ENCODE data around the gene LAMA2. TPM values are rescaled to one million over a fixed set of nuclear protein-coding genes. Genes with fewer than 3 reads are reported as not detected.

The LAMA2 gene
- total RNA-seq, 1 experiment from 2014 or later, result 2.2 TPM

DNA sequence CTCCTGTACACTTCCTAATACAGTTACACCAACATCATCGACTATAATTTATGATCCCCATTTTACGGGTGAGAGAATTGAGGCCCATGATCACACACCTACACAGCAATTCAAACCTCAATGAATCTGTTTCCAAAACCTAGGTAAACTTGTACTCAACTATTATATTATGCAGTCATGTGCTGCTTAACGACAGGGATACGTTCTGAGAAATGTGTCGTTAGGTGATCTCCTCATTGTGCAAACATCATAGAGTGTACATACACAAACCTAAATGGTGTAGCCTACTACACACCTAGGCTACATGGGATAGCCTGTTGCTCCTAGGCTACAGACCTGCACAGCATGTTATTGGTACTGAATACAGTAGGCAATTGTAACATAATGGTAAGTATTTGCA, 441.4 kb downstream of the LAMA2 start:
- H3K27ac Mint-ChIP-seq (ENCODE audit: low read depth, unreplicated experiment), result no peak overlapping the region
- intact Hi-C loops (cut with micrococcal nuclease), result no loop called here

GRCh38 chr6:129329678-129330077, 446.7 kb downstream of the LAMA2 start:
- TF ChIP-seq, protein P1, sequence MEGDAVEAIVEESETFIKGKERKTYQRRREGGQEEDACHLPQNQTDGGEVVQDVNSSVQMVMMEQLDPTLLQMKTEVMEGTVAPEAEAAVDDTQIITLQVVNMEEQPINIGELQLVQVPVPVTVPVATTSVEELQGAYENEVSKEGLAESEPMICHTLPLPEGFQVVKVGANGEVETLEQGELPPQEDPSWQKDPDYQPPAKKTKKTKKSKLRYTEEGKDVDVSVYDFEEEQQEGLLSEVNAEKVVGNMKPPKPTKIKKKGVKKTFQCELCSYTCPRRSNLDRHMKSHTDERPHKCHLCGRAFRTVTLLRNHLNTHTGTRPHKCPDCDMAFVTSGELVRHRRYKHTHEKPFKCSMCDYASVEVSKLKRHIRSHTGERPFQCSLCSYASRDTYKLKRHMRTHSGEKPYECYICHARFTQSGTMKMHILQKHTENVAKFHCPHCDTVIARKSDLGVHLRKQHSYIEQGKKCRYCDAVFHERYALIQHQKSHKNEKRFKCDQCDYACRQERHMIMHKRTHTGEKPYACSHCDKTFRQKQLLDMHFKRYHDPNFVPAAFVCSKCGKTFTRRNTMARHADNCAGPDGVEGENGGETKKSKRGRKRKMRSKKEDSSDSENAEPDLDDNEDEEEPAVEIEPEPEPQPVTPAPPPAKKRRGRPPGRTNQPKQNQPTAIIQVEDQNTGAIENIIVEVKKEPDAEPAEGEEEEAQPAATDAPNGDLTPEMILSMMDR (IDR thresholded peaks at IDR 0.05; ENCODE audit: unreplicated experiment), result no peak
- ChIA-PET CTCF (no interaction called here), POLR2A (interaction anchor here (1.4 kb wide), 1 partner anchor 9 kb away, joined by 4 read pairs; no protein-coding TSS in a partner anchor)
- H3K4me3 Mint-ChIP-seq (ENCODE audit: unreplicated experiment), result no peak overlapping the region
- no peak for DNase-seq (ENCODE audit: unreplicated experiment)
- H3K27me3 Mint-ChIP-seq (ENCODE audit: insufficient read depth, unreplicated experiment), result no peaks in the 10 kb centered on the region
- intact Hi-C loops (cut with micrococcal nuclease), result no loop called here
- no peaks in the 10 kb centered on the region for H3K9me3 Mint-ChIP-seq (ENCODE audit: unreplicated experiment)
- no peaks in the 10 kb centered on the region for H3K36me3 Mint-ChIP-seq (ENCODE audit: insufficient read depth, unreplicated experiment)
- no peaks in the 10 kb centered on the region for H3K4me1 Mint-ChIP-seq (ENCODE audit: insufficient read depth, unreplicated experiment)
- no peak overlapping the region for H3K27ac Mint-ChIP-seq (ENCODE audit: low read depth, unreplicated experiment)
- BruUV-seq (replicated peaks), result no TSS peak

More for the DNA sequence above, 441.4 kb downstream of the LAMA2 start:
- DNase-seq (ENCODE audit: unreplicated experiment), result no peak
- Mint-ChIP-seq H3K9me3 (ENCODE audit: unreplicated experiment) (no peaks in the 10 kb centered on the region), H3K4me1 (ENCODE audit: insufficient read depth, unreplicated experiment) (no peaks in the 10 kb centered on the region), H3K27me3 (ENCODE audit: insufficient read depth, unreplicated experiment) (no peaks in the 10 kb centered on the region), H3K4me3 (ENCODE audit: unreplicated experiment) (no peak overlapping the region), H3K36me3 (ENCODE audit: insufficient read depth, unreplicated experiment) (no peaks in the 10 kb centered on the region)
- BruUV-seq (replicated peaks), result no TSS peak
- TF ChIP-seq, protein P1 (IDR thresholded peaks at IDR 0.05; ENCODE audit: unreplicated experiment), result no peak
- POLR2A ChIA-PET, result no interaction called here
- CTCF ChIA-PET, result interaction anchor here (0.7 kb wide), 1 partner anchor 278 kb away, joined by 3 read pairs; no protein-coding TSS in a partner anchor

- CTCF ChIA-PET, result interaction anchor here (0.9 kb wide), 1 partner anchor 12 kb away, joined by 3 read pairs; no protein-coding TSS in a partner anchor
- H3K27me3 Mint-ChIP-seq (ENCODE audit: insufficient read depth, unreplicated experiment), result no peaks in the 10 kb centered on the region
- H3K4me3 Mint-ChIP-seq (ENCODE audit: unreplicated experiment), result no peak overlapping the region
- BruUV-seq (replicated peaks), result no TSS peak
- intact Hi-C loops (cut with micrococcal nuclease), result no loop called here
- H3K4me1 Mint-ChIP-seq (ENCODE audit: insufficient read depth, unreplicated experiment), result no peaks in the 10 kb centered on the region
- H3K27ac Mint-ChIP-seq (ENCODE audit: low read depth, unreplicated experiment), result no peak overlapping the region
- H3K36me3 Mint-ChIP-seq (ENCODE audit: insufficient read depth, unreplicated experiment), result no peaks in the 10 kb centered on the region
- no peak for DNase-seq (ENCODE audit: unreplicated experiment)
- POLR2A ChIA-PET, result interaction anchor here (1.2 kb wide), 1 partner anchor 13 kb away, joined by 3 read pairs; no protein-coding TSS in a partner anchor
- TF ChIP-seq, protein P1 (IDR thresholded peaks at IDR 0.05; ENCODE audit: unreplicated experiment), result no peak
- no peaks in the 10 kb centered on the region for H3K9me3 Mint-ChIP-seq (ENCODE audit: unreplicated experiment)
Observed at GRCh38 chr6:129331450-129332138, 448.7 kb downstream of the LAMA2 start.

GRCh38 chr6:129335792-129336191, 452.9 kb downstream of the LAMA2 start:
- H3K9me3 Mint-ChIP-seq (ENCODE audit: unreplicated experiment), result peaks cover 7% of the 10 kb centered on the region
- BruUV-seq (replicated peaks), result no TSS peak

More at GRCh38 chr6:129335792-129336191, 452.9 kb downstream of the LAMA2 start:
- Mint-ChIP-seq H3K36me3 (ENCODE audit: insufficient read depth, unreplicated experiment) (peaks cover 6% of the 10 kb centered on the region), H3K4me1 (ENCODE audit: insufficient read depth, unreplicated experiment) (peaks cover 6% of the 10 kb centered on the region), H3K27ac (ENCODE audit: low read depth, unreplicated experiment) (no peak overlapping the region), H3K4me3 (ENCODE audit: unreplicated experiment) (no peak overlapping the region), H3K27me3 (ENCODE audit: insufficient read depth, unreplicated experiment) (no peaks in the 10 kb centered on the region)
- intact Hi-C loops (cut with micrococcal nuclease), result no loop called here
- ChIA-PET CTCF (interaction anchor here (0.6 kb wide), 1 partner anchor 607 kb away, joined by 4 read pairs; no protein-coding TSS in a partner anchor), POLR2A (no interaction called here)
- TF ChIP-seq, protein P1 (IDR thresholded peaks at IDR 0.05; ENCODE audit: unreplicated experiment), result no peak
- DNase-seq (ENCODE audit: unreplicated experiment), result no peak
